Measurements from ENCODE around the gene AFM.
"Not testable (repeated sequence)": the region's sequence is repeated elsewhere in the genome, so short reads cannot be mapped to it uniquely, and the experiment has no call there.

The AFM gene

DNA sequence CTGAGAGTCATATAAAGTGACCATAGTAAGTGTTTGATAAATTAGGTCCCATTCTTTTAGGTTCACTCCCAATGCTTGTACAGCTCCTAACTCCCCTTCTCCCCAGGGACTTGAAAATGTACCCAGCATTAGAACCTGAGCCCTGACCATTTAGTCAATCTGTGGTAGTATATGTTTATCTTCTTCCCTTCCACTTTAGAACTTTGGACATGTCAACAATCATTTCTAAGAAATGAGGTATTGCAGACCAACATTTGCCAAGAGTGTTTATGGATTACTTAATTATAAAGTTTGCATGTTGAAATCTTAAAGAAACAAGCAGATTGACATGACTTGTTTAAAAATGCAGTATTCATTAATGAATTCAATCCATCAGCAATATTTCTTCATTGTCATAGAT lies 26.0 kb downstream of the AFM start:
- DNase-seq, result no peak

- no peak for DNase-seq
These were observed 27.1 kb downstream of the AFM start for GRCh38 chr4:73508651-73509050.

- DNase-seq, result no peak
These were observed 36.8 kb downstream of the AFM start for GRCh38 chr4:73518340-73518739.

- no peak for DNase-seq
These were observed 39.3 kb downstream of the AFM start for GRCh38 chr4:73520821-73521220.

- DNase-seq, result no peak
These were observed 41.6 kb downstream of the AFM start for GRCh38 chr4:73523126-73523525.

GRCh38 chr4:73525611-73526010 lies 44.1 kb downstream of the AFM start:
- DNase-seq, result no peak

GRCh38 chr4:73527196-73527595 lies 45.7 kb downstream of the AFM start:
- no peak for DNase-seq

DNA sequence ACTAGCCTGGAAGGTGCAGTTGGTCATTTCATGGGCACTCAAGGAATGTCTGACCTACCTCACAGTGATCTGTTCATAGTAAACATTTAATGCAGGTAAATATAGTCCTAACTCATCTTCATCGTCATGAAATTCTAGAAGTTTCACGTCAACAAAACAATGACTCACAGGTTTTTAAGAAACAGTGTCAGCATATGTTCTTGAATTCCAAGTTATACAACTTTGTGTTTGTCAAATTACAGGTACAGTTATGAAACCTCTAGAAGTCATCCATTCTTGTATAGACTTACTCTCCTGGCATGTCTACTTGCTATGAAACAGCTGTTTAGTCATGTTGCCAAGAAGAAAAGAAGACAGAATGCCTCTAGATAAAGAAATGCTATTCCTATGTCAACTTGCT lies 46.6 kb downstream of the AFM start:
- no peak for DNase-seq

DNA sequence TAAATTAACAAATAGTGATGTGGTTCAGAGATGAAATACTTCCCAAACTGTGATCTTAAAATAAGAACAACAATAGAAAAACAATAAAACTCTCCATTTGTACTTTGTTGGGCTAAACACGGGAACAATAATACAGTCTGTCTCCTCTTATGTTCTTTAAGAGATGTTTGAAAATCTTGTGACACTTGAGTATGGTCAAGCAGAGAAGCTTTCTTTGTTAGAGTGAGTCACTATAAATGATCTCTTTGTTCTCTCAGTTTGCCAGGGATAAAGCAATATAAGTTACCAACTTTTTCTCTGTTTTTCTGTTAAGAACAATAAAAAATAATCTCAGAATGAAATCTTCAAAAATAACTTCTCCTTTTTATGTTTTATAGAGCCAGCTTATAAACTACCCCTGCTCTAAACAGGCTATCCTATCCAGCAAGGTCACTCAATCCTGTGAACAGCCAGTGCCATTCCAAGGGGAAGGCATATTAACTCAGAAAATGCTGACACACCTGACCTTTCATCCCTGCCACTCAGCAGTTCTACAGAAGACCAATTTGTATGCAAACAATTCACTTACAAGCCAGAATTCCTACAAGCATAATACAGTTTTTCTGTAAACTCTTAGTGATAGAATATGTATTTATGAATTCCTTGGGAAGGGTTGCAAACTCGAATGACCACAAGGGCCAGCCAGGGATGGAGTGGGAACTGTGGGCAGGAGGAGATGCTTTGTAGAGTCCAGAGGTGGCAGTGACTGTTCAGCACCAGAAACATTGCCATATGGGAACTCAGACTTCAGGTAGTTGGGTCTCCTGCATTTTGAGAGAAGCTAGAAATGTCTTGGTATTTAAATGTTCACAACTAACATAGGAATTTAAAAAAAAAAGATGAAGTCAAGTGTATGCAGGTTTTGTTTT lies 52.2 kb downstream of the AFM start:
- no peak for DNase-seq

DNA sequence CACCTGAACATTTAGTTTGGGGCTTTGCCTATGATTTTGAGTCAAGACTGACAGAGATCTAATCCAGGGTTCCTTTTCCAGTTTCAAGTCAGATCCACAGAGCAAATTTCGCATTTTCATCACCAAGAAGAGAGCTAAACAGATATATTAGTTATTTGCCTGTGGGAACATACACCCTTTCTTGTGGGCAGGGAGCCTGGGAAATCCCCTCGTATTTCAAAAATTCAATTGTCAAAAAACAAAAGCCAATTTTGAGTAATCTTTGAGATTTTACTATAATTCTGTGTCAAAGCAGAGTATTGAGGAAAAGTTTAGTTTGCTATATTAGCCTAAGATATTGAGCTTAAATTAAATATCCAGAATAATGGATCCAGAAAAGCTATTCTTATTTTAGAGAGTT lies 56.6 kb downstream of the AFM start:
- DNase-seq, result no peak

DNA sequence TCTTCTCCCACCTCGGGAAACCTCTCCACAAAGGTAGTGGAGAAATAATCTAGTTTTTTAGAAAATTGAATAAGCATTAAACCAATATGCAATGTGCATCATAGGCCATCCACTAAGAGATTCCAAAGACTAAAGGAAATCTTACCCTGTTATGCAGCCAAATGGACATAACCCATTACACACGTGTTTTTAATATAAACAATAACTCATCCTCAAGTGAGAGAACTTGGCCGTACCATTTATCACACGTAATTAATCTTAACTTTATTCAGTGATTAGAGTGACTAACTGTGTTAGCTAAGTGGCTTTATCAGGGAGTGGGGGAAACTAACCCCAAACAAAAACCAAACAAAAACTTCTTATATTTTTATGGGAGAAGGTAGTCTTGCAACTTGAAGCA lies 57.8 kb downstream of the AFM start:
- no peak for DNase-seq

DNA sequence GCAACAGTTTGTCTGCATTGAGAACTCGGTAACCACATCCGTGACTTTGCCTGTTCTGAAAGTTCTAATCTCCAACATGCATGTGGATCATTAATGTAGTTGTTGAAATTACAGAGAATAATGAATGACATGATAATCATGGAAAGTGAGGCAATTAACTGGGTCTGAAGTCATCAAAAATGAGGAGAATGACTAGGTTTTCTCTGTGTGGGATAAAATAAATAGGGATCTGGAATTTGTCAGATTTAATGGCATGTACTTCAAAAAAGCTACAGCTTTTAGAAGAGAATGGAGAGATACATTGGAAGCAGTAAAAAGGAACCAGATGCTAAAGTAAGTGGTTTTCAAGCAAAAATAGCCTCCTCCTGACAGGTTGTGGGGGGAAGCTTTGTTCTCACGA lies 59.3 kb downstream of the AFM start:
- DNase-seq, result no peak

- no peak for DNase-seq
These were observed 59.7 kb downstream of the AFM start for GRCh38 chr4:73541251-73541650.

DNA sequence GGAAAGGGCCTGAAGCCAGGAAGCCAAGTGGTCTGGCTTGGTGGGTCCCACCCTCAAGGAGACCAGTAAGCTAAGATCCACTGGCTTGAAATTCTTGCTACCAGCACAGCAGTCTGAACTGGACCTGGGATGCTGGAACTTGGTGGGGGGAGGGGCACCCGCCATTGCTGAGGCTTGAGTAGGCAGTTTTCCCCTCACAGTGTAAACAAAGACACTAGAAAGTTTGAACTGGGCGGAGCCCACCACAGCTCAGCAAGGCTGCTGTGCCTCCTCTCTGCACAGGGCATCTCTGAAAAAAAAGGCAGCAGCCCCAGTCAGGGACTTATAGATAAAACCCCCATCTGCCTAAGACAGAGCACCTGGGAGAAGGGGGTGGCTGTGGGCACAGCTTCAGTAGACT lies 63.1 kb downstream of the AFM start:
- no peak for DNase-seq

DNA sequence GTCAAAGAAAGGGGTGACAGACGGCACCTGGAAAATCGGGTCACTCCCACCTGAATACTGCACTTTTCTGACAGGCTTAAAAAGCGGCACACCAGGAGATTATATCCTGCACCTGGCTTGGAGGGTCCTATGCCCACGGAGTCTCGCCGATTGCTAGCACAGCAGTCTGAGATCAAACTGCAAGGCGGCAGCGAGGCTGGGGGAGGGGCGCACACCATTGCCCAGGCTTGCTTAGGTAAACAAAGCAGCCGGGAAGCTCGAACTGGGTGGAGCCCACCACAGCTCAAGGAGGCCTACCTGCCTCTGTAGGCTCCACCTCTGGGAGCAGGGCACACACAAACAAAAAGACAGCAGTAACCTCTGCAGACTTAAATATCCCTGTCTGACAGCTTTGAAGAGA lies 69.3 kb downstream of the AFM start:
- DNase-seq, result not testable (repeated sequence)

Data from NCI-H1105 (cell line).